Measurements from ENCODE around the gene GATA1. TPM values are rescaled to one million over a fixed set of nuclear protein-coding genes. Genes with fewer than 3 reads are reported as not detected.

The GATA1 gene
- total and polyA plus RNA-seq, 10 donors: 0.15 to 5.5 (median 1.2) TPM

- intact Hi-C loops (cut with DNase I; ENCODE audit: low total_unique reads): loop anchor here (10.0 kb wide), 1 partner anchor 94 kb away; the partner anchor contains the start of genes PQBP1 and TIMM17B
- H3K9me3 ChIP-seq: no peaks in the 10 kb centered on the region
Measured at GRCh38 chrX:48800574-48801279, 14.3 kb downstream of the GATA1 start.

GRCh38 chrX:48801280-48802088 is 15.1 kb downstream of the GATA1 start, which contains the start of gene HDAC6:
Gene HDAC6 (plus strand): TSS chrX:48802067. CDS start chrX:48802693, 626 bp downstream.
- DNase-seq: peak; percentile 98
- 0 to 58% (median 7%) methylated on average over 13 to 89 of the region's 89 CpGs for WGBS, 5 donors
- peaks cover 0 to 28% (median 0%) of the 10 kb centered on the region in 6 donors for H3K36me3 ChIP-seq
- intact Hi-C loops (cut with DNase I; ENCODE audit: low total_unique reads): loop anchor here (10.0 kb wide), 1 partner anchor 93 kb away; the partner anchor contains the start of genes PQBP1 and TIMM17B
- peaks cover 0 to 15% (median 8%) of the 10 kb centered on the region in 6 donors for H3K4me1 ChIP-seq
- H3K4me3 ChIP-seq: peak within 1 kb of the TSS; percentile 37 to 73 (median 52)
- H3K27ac ChIP-seq: peak within 1 kb of the TSS; percentile 88 to 98 (median 92)
- TF ChIP-seq CTCF (IDR thresholded peaks at IDR 0.05 in 8 of 11, conservative IDR thresholded peaks at IDR 0.05 in 3 of 11): peak in 8 of 11 experiments; percentile 18 to 47 (median 29)
- TF ChIP-seq POLR2AphosphoS5 (IDR thresholded peaks at IDR 0.05): peak; percentile 89 to 91 (median 89)
- no peak for TF ChIP-seq POLR2A (IDR thresholded peaks at IDR 0.05)
- H3K27me3 ChIP-seq (replicated peaks in 1 of 7): no peaks in the 10 kb centered on the region
- H3K9me3 ChIP-seq: no peaks in the 10 kb centered on the region

More at GRCh38 chrX:48800574-48801279, 14.3 kb downstream of the GATA1 start:
- DNase-seq: peak; percentile 66
- 16 to 52% (median 19%) methylated on average over 13 to 17 of the region's 17 CpGs for WGBS, 5 donors
- Histone ChIP-seq H3K4me1 (peaks cover 0 to 15% (median 8%) of the 10 kb centered on the region in 6 donors), H3K36me3 (peaks cover 0 to 21% (median 0%) of the 10 kb centered on the region in 6 donors), H3K27ac (peak overlapping the region; percentile 88 to 97 (median 91)), H3K27me3 (replicated peaks in 1 of 7) (no peaks in the 10 kb centered on the region), H3K4me3 (peak overlapping the region; percentile 37 to 73 (median 52))
- TF ChIP-seq POLR2AphosphoS5 (IDR thresholded peaks at IDR 0.05) (no peak), CTCF (IDR thresholded peaks at IDR 0.05 in 8 of 11, conservative IDR thresholded peaks at IDR 0.05 in 3 of 11) (peak in 1 of 11 experiments; percentile 16)

- H3K27me3 ChIP-seq (replicated peaks in 1 of 7): no peaks in the 10 kb centered on the region
- peak; percentile 92 for DNase-seq
- peaks cover 0 to 15% (median 8%) of the 10 kb centered on the region in 6 donors for H3K4me1 ChIP-seq
- no peaks in the 10 kb centered on the region for H3K9me3 ChIP-seq
- H3K27ac ChIP-seq: peak overlapping the region; percentile 83 to 98 (median 92)
- TF ChIP-seq CTCF (IDR thresholded peaks at IDR 0.05 in 8 of 11, conservative IDR thresholded peaks at IDR 0.05 in 3 of 11) (peak in 1 of 11 experiments; percentile 15), POLR2AphosphoS5 (IDR thresholded peaks at IDR 0.05) (peak in 2 of 3 donors; percentile 18 to 60), POLR2A (IDR thresholded peaks at IDR 0.05) (peak in 1 of 3 donors; percentile 62)
- H3K36me3 ChIP-seq: peaks cover 0 to 35% (median 0%) of the 10 kb centered on the region in 6 donors
- WGBS, 5 donors: 5 to 43% (median 9%) methylated on average over 32 to 40 of the region's 40 CpGs
- H3K4me3 ChIP-seq: peak overlapping the region; percentile 27 to 73 (median 38)
- intact Hi-C loops (cut with DNase I; ENCODE audit: low total_unique reads): loop anchor here (10.0 kb wide), 1 partner anchor 93 kb away; the partner anchor contains the start of genes PQBP1 and TIMM17B
Measured at GRCh38 chrX:48802089-48802904, 15.9 kb downstream of the GATA1 start.

Data from spleen (tissue), 11 donors.